ENCODE results near the gene STAB2.
"Not testable (repeated sequence)": the region's sequence is repeated elsewhere in the genome, so short reads cannot be mapped to it uniquely, and the experiment has no call there.

Gene STAB2

DNA sequence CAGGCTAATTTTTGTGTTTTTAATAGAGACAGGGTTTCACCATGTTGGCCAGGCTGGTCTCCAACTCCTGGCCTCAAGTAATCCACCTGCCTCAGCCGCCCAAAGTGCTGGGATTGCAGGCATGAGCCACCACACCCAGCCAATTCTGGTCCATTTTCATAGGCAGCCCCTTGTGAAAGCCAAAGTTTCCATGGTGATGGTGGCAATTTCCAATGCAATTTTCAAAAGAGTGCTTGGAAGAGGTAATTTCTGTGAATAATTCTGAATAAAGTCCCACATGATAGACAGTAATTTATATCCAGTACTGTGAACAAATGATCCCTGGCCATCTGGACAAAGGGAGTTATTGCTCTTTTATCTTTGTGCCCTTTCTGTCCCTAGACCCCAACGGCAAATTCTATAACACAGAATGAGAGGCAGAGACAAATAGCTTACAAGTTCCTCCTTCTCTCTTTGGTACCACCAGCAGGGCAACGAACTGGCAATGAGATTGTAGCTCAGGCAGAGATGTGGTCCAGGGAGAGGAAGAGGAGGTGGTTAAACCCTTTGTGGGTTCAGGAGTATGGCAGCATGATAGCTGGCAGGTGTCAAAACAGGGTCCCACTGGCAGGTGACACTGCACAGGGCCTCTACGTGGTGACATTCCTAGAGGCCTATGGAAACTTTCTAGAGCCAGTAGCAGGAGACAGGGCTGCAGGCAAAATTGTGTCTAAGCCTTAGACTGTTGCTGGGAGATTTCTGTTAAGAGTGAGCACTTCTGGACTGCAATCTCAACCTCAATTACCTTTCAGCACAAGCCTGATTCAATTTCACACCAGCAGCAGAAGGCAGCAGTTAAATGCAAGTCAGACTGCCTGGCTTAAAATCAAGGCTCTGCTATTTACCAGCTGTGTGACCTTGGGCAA lies 207.5 kb downstream of the STAB2 start:
- no peak overlapping the region for H3K4me3 ChIP-seq (ENCODE audit: low read length)
- no peak for TF ChIP-seq ZNF274 (IDR thresholded peaks at IDR 0.05; ENCODE audit: low read depth, low read length)

DNA sequence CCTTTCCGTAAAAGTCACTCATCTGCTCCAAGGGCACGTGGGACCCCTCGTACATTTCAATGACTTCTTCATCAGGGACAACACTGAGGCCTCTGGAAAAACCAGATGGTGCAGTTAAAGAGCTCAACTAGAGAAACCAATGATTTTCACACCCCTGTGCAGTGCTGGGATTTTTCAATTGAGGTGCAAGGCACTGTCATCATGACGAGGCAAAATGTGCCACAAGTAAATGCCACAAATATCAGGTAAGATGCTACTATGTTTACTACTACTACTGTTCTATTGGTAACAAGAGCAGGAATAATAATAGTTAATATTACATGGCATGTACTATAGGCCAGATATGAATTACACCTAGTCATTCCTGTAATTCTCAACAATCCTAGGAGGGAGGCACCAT lies 211.5 kb downstream of the STAB2 start:
- TF ChIP-seq ZNF274 (IDR thresholded peaks at IDR 0.05; ENCODE audit: low read depth, low read length), result no peak
- no peak overlapping the region for H3K4me3 ChIP-seq (ENCODE audit: low read length)

DNA sequence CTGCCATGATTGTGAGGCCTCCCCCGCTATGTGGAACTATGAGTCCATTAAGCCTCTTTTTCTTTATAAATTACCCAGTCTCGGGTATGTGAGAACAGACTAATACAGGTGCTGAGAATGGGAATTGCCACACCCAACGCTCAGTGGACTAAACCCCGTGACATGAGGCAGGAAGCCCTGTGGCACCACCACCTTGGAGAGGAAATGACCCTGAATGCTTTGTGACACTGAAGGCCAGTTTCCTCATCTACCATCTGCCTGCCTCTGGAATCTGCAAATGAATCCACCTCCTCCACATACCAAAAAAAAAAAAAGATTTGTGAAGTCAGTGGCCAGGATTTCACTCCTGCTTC lies 212.4 kb downstream of the STAB2 start:
- TF ChIP-seq ZNF274 (IDR thresholded peaks at IDR 0.05; ENCODE audit: low read depth, low read length), result no peak

DNA sequence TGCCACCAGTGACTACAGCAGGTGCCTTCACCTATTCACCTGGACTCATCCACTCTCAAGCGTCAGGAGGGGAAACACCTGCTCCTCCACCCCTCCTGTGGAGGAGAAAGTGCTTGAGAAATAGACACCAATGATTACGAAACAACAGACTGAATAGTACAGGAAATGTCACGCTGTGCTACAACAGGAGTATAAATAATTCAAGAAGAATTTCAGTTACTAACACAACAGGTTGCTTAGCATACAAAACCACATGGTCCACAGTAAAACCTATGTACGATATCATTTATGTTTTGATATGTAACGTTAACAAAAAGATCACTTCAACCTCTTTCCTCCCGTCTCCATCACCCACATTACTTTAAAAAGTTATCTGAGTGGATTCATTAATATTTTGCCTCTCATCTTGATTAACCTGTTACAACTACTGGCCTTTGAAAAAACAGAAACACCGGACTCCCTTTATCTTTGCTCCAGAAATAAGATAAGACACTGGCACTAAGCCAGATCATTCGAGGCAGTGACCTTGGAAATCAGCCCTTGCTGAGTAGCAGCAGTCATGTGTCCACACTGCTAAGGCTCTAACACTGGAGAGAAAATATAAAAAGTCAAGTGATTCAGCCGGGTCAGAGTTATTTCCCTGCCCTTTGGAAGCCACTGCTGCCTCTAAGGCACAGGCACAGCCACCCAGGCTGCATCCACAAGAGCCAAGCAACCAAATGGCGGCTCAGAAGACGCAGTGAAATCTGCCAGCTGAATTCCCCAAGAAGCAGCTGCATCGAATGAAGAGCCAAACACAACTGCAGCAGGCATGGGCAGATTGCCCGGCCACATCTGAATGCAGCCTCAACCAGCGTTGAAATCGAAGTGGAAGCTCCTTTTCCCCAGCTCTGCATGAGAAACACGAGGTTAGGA lies 213.0 kb downstream of the STAB2 start:
- H3K4me3 ChIP-seq (ENCODE audit: low read length), result no peak overlapping the region
- TF ChIP-seq ZNF274 (IDR thresholded peaks at IDR 0.05; ENCODE audit: low read depth, low read length), result no peak

More for the DNA sequence above, 212.4 kb downstream of the STAB2 start:
- H3K4me3 ChIP-seq (ENCODE audit: low read length), result no peak overlapping the region

DNA sequence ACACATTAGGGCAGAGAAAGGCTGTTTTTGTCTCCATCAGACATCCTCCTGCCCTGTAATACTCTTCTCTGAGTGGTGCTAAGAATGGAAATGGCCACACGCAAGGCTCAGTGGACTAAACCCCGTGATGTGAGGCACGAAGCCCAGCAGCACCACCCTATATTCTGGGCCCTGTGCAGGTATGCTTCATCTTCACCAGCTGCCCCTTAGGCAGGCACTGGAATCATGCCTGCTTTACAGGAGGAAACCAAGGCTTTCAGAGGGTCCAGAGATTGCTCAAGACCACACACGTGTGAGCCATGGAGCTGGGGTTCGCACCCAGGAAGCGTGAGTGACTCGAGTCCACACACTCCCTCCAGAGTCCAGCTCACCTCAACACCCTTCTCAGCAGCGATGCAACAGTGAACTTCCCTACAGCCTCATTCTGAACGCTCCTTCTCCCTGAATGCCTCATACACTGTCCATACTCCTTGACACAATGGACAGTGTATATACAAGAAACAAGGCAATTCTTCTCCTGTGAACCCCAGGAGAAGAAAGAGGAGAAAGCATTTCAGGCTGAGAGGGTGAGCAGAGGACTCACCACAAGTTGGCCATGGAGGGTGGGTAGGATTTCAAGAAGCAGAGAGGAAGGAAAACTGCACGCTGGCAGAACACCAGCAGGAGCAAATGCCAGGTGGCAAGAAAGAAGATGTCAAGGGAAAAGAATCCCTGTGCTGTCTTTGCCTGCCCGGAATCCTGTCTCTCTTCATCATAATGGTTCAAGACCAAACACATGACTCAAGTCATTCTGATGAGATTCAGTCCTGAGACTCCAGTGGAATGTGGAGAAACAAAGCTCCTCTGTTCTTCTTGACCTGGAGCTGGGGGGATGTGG lies 214.9 kb downstream of the STAB2 start:
- no peak for TF ChIP-seq ZNF274 (IDR thresholded peaks at IDR 0.05; ENCODE audit: low read depth, low read length)
- H3K4me3 ChIP-seq (ENCODE audit: low read length), result no peak overlapping the region

DNA sequence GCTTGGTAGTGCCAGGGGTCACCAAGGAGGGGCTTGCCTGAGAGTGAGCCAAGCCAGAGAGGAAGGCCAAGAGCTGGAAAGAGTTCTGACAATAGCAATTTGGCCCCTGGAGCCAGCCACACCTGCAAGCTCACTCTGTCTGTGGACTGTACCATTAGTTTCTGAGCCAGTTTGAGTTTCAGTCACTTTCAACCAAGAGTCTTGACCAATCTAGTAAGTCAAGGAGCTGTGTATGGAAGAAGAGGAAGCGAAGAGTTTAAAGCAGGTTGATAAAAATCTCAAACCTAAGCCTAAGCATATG lies 215.5 kb downstream of the STAB2 start:
- no peak overlapping the region for H3K4me3 ChIP-seq (ENCODE audit: low read length)
- no peak for TF ChIP-seq ZNF274 (IDR thresholded peaks at IDR 0.05; ENCODE audit: low read depth, low read length)

DNA sequence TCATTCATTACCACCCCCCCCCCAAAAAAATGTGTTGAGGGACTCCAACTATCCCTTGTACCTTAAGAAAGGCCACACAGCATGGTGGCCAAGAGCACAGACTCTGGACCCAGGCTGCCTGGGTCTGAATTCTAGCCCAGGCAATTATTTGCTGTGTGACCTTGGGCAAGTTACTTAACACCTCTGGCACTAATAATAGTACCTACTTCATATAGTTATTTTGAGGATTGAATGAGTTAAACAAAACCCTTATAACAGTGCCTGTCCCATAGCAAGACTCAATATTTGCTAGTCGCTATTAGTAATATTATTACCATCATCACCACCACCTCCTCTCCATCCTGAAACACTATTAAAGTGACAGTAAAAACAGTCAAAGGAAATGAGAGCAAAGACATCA lies 216.8 kb downstream of the STAB2 start:
- no peak overlapping the region for H3K4me3 ChIP-seq (ENCODE audit: low read length)
- TF ChIP-seq ZNF274 (IDR thresholded peaks at IDR 0.05; ENCODE audit: low read depth, low read length), result no peak

DNA sequence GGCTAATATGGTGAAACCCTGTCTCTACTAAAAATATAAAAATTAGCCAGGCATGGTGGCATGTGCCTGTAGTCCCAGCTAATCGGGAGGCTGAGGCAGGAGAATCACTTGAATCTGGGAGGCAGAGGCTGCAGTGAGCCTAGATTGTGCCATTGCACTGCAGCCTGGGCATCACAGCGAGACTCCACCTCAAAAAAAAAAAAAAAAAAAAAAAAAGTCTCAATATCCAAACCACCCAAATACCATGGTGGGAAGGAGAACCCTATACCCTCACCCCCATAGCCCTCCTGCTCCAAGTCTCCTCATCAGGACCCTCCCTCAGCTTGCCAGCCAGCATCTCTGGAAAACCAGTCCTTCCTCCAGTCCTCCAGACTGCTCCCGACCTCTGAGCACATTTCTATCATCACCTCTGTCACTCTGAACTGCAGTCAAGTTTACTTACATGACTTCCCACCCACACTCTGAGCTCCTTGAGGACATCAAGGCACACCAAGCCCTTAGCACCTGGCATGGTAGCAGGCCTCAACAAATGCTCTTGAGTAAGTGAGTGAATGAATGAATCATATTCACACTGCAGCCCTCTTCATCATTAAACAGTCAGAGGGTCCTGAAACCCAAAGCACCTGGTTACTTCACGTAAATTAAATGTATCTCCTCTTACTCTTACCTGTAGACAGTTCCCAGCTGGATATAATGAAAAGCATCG lies 218.7 kb downstream of the STAB2 start:
- TF ChIP-seq ZNF274 (IDR thresholded peaks at IDR 0.05; ENCODE audit: low read depth, low read length), result no peak
- no peak overlapping the region for H3K4me3 ChIP-seq (ENCODE audit: low read length)

DNA sequence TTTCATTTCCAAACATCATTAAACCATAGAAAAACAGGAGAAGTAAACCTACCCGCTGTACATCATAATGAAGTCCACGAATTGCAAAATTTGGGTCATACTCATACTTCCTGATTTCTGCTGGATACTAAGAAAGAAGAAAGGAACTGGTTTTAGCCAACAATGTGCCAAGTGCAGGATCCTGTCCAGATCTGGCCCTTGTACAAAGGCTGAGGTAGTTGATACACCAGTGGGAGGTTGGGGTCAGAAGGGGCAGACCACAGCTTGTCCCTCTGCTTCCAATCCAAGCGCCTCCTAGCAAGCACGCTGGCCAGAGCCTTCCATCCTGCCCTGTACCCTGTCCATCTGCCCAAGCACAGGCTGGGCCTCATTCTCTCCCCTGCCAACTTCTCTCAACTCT lies 219.7 kb downstream of the STAB2 start:
- no peak for TF ChIP-seq ZNF274 (IDR thresholded peaks at IDR 0.05; ENCODE audit: low read depth, low read length)

DNA sequence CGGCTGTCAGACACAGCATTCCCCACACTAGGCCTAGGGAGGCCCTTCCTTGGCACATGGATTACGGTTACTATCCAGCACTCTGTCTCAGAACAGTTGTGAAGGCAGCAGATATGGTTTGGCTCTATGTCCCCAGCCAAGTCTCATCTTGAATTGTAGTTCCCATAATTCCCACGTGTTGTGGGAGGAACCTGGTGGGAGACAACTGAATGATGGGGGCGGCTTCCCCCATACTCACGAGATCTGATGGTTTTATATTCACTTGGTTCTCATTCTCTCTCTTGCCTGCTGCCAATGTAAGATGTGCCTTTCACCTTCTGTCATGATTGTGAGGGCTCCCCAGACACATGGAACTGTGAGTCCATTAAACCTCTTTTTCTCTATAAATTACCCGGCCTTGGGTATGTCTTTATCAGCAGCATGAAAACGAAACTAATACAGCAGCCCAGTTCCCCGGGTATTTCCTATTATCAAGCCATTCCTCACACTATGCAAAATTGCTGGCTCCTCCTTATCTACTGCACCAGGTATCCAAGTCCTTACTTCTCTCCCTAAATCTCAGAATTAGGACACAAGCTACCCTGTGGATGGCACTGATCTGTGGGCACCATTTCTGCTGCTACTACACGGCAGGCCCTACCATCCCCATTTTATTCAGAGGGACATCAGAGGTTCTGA lies 220.6 kb downstream of the STAB2 start:
- TF ChIP-seq ZNF274 (IDR thresholded peaks at IDR 0.05; ENCODE audit: low read depth, low read length), result no peak
- no peak overlapping the region for H3K4me3 ChIP-seq (ENCODE audit: low read length)

More for the DNA sequence above, 219.7 kb downstream of the STAB2 start:
- H3K4me3 ChIP-seq (ENCODE audit: low read length), result no peak overlapping the region

DNA sequence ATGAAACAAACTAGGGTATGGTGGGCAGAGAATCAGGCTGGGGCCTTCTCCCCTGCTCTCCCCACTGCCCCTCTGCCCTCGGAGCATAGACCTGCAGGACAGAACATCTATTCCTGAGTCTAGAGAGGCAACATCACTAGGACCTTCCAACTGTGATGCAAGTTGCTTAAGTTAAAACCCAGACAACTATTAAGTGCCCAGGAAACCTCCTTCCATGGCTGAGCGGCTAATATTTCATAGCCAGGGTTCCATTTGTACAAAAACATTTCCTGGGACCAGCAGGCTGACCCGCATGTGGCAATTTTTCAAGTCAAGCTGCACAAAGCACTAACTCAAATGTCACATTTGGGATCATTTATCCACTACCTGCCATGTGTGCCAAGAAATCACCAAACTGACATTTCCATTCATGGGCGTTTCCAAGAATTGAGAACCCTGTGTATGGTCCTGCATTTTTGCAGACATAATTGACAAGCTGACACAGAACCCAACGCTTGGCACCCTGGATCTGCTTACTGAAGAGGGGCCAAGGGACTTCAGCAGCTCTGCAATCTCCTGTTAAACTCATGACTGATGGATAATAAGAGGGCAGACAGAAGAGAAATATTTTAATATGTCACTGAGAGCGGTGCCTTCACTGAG lies 221.3 kb downstream of the STAB2 start:
- no peak for TF ChIP-seq ZNF274 (IDR thresholded peaks at IDR 0.05; ENCODE audit: low read depth, low read length)
- H3K4me3 ChIP-seq (ENCODE audit: low read length), result no peak overlapping the region

DNA sequence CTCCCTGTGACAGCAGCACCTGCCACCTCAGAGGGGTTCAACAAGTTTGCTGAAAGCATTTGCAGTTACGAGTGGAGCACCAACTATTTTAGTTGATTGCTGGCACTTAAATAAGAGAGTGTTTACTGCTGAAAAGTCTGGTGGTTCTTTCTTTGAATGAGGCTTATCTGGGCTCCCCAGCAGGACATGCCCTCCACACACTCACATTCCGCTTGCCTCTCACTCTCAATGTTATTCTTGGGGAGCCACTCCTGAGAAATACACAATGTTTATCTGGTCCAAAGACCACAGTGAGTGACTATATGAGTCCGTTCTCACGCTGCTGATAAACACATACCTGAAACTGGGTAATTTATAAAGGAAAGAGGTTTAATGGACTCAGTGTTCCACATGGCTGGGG lies 222.1 kb downstream of the STAB2 start:
- no peak overlapping the region for H3K4me3 ChIP-seq (ENCODE audit: low read length)
- TF ChIP-seq ZNF274 (IDR thresholded peaks at IDR 0.05; ENCODE audit: low read depth, low read length), result no peak

DNA sequence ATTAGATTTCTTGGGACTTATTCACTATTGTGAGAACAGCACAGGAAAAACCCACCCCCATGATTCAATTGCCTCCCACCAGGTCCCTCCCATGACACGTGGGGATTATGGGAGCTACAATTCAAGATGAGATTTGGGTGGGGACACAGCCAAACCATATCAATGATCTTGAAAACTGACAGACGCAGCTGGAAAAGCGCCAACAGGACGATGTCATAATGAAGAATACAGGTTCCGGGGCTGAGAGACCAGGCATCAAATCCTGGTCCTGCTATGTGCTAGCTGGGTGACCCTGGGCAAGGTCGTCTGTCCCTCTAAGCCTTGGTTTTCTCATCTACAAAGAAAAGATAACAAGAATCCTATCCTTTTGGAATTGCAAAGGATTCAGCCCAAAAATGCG lies 222.6 kb downstream of the STAB2 start:
- not testable (repeated sequence) for H3K4me3 ChIP-seq (ENCODE audit: low read length)

Data from GM08714 (cell line).